ENCODE results near the gene LTB4R2.

GRCh38 chr14:24324024-24324423, 14.1 kb downstream of the LTB4R2 start:
- TF ChIP-seq CTCF (IDR thresholded peaks at IDR 0.05) (no peak), POLR2A (IDR thresholded peaks at IDR 0.05) (no peak)

Measured in heart left ventricle (tissue), 13 donors.